Measurements from ENCODE around the gene PPP3CA. TPM values are rescaled to one million over a fixed set of nuclear protein-coding genes. Genes with fewer than 3 reads are reported as not detected.

The PPP3CA gene
- total and polyA plus RNA-seq, 11 donors = 5.9 to 32.5 (median 19.3) TPM

DNA sequence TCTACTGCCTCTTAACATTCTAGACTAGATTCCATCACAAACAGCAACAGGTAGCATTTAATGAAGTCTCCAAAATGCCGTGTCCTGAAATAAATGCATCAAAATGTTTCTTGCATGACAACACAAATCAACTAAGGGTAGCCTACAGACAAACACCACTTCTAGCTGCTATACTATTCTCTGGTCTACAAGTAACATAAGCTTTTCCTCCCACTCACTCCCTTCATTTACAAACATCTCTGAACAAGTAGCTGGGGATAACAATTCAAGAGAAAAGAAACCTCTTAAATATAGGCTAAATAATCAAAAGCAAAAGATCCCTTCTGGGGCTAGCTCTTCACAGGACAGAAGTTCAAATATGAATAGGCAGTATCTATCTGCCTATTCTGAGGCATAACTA, 20.8 kb downstream of the PPP3CA start:
- Histone ChIP-seq H3K27ac (no peak overlapping the region), H3K9me3 (no peaks in the 10 kb centered on the region), H3K27me3 (no peaks in the 10 kb centered on the region), H3K4me3 (no peak overlapping the region), H3K36me3 (no peaks in the 10 kb centered on the region), H3K4me1 (peaks cover 0 to 52% (median 15%) of the 10 kb centered on the region in 12 donors)
- WGBS, 4 donors = 86 to 90% (median 88%) methylated on average over 1 of the region's 1 CpG
- no peak for TF ChIP-seq POLR2A (IDR thresholded peaks at IDR 0.05)
- TF ChIP-seq, protein P1, sequence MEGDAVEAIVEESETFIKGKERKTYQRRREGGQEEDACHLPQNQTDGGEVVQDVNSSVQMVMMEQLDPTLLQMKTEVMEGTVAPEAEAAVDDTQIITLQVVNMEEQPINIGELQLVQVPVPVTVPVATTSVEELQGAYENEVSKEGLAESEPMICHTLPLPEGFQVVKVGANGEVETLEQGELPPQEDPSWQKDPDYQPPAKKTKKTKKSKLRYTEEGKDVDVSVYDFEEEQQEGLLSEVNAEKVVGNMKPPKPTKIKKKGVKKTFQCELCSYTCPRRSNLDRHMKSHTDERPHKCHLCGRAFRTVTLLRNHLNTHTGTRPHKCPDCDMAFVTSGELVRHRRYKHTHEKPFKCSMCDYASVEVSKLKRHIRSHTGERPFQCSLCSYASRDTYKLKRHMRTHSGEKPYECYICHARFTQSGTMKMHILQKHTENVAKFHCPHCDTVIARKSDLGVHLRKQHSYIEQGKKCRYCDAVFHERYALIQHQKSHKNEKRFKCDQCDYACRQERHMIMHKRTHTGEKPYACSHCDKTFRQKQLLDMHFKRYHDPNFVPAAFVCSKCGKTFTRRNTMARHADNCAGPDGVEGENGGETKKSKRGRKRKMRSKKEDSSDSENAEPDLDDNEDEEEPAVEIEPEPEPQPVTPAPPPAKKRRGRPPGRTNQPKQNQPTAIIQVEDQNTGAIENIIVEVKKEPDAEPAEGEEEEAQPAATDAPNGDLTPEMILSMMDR (IDR thresholded peaks at IDR 0.05) = no peak
- no peak for ATAC-seq
- no peak for DNase-seq
- intact Hi-C loops (cut with DNase I) = no loop called here

DNA sequence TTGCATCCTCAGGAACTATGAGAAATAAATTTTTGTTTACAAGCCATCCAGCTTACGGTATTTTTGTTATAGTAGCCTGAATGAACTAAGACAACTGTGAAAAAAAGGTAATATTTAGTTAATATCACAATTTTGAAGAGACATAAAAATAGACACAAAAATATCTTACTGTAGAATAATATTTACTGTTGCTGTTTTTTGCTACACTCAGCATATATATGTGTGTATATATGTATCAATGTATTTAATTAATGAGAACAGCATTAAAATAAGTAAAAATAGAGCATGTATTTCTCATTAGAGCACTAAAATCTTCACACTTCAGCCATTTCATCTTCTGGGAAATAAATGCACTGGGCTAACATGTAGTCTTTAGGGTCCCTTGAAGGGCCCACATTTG, 24.6 kb downstream of the PPP3CA start:
- H3K9me3 ChIP-seq = no peaks in the 10 kb centered on the region
- no peak overlapping the region for H3K4me3 ChIP-seq
- WGBS, 4 donors = 96 to 99% (median 98%) methylated on average over 1 of the region's 1 CpG
- no peaks in the 10 kb centered on the region for H3K27me3 ChIP-seq
- peaks cover 0 to 21% (median 2%) of the 10 kb centered on the region in 12 donors for H3K4me1 ChIP-seq
- H3K36me3 ChIP-seq = no peaks in the 10 kb centered on the region
- no peak for ATAC-seq
- no peak for DNase-seq
- no peak for TF ChIP-seq POLR2A (IDR thresholded peaks at IDR 0.05)
- TF ChIP-seq, protein P1 (IDR thresholded peaks at IDR 0.05) = no peak
- H3K27ac ChIP-seq = no peak overlapping the region
- intact Hi-C loops (cut with DNase I) = no loop called here

DNA sequence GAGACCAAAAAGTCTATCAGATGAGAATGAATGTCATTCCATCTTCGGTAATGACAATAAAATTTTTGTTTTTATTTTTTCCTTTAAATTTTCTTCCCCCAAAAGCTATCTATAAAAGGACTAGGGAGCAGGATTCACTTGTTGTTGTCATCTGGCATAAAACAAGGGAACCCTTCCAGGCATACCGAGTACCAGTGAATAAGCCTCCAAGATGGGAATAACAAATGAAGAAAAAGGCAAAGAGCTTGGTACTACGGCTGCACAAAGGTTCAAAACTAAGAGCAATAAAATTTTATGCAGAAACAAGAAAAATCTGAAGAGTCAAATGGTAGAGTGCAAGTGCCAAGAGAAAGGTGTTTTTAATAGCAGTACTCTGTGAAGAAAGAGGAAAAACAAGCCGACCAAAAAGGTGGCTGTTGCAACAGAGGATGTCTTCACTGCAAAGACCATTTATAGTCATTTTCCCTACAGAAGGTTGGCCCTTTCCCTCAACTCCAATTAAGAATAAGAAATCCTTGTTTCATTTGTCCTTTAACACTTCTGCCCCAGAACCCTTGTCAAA, 25.8 kb downstream of the PPP3CA start:
- Histone ChIP-seq H3K36me3 (no peaks in the 10 kb centered on the region), H3K27me3 (no peaks in the 10 kb centered on the region), H3K4me1 (peaks cover 0 to 17% (median 0%) of the 10 kb centered on the region in 12 donors), H3K9me3 (no peaks in the 10 kb centered on the region), H3K4me3 (no peak overlapping the region), H3K27ac (peak overlapping the region in 1 of 12 donors; percentile 34)
- no peak for TF ChIP-seq POLR2A (IDR thresholded peaks at IDR 0.05)
- TF ChIP-seq, protein P1 (IDR thresholded peaks at IDR 0.05) = no peak
- intact Hi-C loops (cut with DNase I) = no loop called here
- WGBS, 4 donors = 67 to 71% (median 69%) methylated on average over 4 of the region's 4 CpGs
- DNase-seq (no peak), ATAC-seq (peak in 1 of 4 donors; percentile 33)

DNA sequence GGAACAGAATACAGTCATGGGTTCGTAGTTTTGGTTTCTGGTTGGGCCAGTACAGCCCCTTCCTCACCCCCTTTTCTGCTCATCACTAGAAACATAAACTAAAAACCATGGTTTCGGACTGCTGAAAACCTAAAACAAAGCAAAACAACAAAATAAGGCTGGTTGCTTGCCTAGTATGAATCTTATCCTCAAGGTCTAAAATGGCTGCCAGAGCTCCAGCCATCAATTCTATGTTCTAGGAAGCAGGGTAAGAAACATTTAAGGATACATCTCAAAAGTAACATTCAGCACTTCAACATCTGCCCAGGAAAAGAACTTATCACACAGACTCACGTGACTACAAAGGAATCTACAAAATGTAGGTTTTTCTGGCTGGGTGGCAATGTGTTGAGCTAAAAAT, 31.5 kb downstream of the PPP3CA start:
- DNase-seq (no peak), ATAC-seq (no peak)
- H3K27me3 ChIP-seq = no peaks in the 10 kb centered on the region
- 96 to 99% (median 98%) methylated on average over 3 of the region's 3 CpGs for WGBS, 4 donors
- peaks cover 0 to 10% (median 3%) of the 10 kb centered on the region in 12 donors for H3K9me3 ChIP-seq
- TF ChIP-seq, protein P1 (IDR thresholded peaks at IDR 0.05) = no peak
- no peak for TF ChIP-seq POLR2A (IDR thresholded peaks at IDR 0.05)
- intact Hi-C loops (cut with DNase I) = no loop called here
- no peak overlapping the region for H3K27ac ChIP-seq
- H3K36me3 ChIP-seq = no peaks in the 10 kb centered on the region
- no peak overlapping the region for H3K4me3 ChIP-seq
- peaks cover 0 to 5% (median 0%) of the 10 kb centered on the region in 12 donors for H3K4me1 ChIP-seq
